Mucosa of gallbladder (tissue), 1 donor: ENCODE measurements around the gene SMAD5. TPM values are rescaled to one million over a fixed set of nuclear protein-coding genes. Genes with fewer than 3 reads are reported as not detected.

Experiments
- DNase-seq: peaks from one replicate; pipeline ENCODE4 v3.0.0-alpha.2; 2020; ENCODE audit warnings: low spot score
- total RNA-seq: library from RNA; stranded (reverse); gene quantifications from one replicate; pipeline ENCODE4 v1.2.1, GENCODE V29; 2021
- donor health status: DM: no; HTN: no; CAD: no.

Gene SMAD5
- total RNA-seq, 1 donor from 2014 or later = 65.6 TPM

DNA sequence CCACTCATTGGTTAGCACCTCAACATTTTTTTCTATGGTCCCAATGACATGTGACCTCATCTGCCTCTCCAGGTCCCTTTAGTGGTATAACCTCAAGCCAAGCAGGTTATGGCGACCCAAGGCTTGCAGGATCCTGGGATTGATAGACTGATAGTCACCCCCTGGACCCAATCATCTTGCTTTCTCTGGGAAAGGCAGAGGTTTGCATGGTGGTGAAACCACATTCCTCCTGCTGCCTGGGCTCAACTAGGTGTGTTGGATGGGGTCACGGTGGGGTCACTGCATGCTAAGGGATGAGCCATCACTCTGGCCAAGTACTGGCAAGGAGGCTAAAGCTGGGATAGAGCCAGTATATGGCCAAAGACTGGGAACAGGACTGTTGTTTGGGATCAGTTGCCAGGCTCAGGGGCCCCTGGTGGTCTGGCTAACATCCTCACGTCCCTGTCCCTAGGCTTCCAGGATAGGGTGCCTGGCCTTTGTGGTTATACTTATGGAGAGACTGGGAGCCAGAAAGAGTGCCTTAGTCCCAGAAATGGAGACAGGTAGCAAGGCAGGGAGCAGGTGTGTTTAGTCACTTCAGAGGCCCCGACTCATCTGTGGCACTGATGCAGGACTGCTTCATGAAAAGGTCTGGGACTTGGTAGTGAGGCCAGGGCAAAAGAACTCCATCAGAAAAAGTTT is 65.0 kb downstream of the SMAD5 start:
- DNase-seq = no peak

DNA sequence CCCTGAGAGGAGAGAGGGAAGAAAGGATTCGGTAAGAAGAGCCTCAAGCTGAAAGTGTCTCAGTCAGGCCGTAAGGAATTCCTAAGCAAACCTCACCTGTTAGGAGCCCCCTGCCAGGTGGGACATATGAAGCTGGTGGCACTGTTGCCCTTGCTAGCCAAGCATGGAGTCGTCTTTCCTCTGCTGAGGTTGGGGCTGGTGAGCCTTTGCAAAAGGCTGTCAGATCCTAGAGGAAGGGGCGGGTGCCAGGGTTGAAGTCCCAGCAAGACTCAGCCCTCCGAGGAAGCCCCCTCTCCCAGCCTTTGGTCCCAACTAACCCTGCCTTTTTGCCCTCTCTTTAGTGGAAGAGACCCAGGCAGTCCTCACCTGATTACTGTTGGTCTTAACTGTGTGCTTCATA is 65.8 kb downstream of the SMAD5 start:
- no peak for DNase-seq

DNA sequence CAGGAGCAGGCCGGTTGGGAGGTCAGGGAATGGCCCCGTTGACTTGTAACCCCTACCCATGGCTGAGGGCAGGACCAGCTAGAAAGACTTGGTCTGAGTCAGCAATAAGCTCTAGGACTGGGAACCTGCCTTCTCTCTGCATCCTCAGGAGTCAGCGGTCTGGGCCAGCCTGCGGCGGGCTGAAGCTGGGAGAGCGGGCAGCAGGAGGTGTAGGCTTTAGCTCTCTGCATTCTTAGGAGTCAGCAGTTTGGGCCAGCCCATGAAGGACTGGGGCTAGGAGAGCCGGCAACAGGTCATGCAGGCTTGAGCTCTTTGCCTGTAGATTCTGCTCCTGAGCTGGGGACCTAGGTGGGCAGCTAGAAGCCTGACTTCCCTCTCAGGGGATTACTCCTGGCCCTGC is 66.8 kb downstream of the SMAD5 start:
- no peak for DNase-seq

DNA sequence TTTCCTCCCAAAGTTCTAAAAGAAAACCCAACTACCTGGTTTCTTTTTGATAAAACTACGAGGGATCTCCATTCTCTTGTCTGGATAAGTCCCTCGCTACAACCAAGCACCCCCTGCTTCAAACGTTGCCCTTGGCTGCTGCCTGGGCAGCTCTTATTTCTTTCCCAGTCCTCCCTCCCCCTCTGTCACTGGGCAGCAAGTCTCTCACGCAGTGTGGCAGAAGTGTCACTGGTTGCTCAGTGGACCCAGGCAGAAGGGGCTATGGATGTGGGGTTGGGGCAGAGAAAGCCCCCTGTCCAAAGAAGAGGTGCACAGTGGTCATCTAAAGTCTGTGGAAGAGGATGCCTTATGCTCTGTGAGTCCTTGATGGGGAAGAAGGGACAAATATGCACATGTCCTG is 67.5 kb downstream of the SMAD5 start:
- no peak for DNase-seq

DNA sequence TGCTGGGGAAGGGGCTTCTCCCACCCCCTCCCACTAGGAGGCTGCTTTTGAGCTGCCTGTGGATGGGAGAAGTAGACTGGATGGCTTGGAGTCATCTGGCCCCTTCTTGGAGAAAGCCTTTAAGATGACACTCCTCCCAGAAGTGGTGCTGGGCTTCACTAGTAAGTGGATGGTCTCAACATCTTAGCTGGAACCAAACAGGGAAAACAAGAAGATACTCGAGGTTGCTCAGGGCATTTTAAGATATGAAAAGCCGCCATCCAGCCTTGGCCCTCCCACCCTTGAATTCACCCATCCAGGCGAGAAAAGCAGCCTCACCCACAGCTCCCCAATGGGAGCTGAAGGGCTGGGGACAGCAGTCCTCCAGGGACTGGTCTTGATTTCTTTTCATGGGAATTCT is 68.1 kb downstream of the SMAD5 start:
- DNase-seq = no peak

DNA sequence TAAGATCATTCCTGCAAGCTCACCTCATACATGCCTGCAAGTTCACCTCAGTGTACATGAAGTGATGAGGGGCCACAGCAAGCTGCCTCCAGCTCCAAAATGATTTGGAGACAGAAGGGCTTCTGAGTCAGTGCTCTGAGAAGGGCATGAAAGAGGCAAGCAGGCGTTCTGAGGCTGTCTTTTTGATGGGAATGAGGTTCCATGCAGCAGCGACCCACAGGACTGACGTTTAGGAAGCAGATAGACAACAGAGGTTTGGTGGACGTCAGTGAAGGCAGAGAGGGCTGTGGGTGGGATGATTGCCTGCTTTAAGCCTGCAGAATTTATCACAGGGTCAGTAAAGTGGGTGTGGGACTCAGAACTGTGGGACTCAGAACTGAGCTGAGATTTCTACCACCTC is 69.2 kb downstream of the SMAD5 start:
- no peak for DNase-seq

DNA sequence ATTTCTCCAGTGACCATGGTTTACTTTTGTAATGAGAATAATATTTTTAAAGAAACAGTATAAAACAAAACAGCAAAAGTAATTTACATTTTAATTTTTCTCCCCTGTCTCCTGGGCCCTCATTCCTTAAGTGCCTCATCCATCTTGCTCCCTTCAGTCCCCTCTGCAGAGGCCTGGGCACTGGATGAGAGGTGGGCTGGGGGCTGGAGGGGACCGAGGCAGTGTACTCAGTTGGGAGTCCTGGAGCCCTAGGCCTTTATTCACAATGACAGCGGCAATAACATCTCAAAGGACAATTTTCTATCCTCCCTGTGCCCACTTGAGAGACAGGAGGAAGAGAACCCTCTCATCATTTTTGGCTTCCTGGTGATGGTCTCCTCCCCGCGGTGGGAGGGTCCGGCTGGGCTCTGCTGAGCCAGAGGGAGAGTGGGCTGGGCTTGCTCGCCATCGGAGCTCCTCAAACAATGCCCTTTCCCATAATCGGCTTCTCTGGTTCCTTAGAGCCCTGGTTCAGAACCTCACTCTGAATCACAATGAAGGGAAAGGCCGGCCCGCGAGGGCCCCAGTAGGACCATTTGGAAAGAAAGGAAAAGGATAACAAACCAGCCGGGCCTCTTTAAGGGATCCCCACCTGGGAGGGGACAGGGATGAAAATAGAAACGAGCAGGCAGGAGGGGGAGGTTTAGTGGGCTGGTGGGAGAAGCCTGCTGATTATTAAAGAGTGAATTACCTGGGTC is 70.0 kb downstream of the SMAD5 start:
- no peak for DNase-seq

DNA sequence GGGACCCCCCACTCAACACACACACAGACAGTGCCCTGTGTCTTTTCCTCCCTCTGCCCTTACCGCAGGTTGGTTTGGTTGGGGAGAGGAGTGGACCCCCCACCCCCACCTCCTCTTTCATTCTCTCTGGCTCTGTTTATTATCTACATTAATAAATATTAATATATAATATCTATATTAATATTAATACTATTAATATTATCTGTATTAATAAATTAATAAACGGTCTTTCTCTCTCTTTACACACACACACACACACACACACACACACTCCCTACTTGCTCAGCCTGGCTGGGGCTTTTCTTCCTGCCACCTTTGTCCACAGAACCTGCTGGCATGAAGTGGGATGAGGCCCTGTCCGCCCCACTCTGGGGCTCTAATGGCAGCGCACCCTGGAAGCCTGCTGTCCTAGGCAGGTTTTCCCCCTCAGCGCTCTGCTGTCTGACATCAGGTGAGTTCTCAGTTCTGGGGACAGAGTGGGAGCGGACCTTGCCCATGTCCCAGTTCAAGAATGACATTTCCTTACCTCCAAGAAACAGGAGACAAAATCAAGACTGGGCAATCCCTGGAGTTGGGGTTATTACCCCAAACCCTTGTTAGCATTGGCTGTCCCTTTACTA is 70.8 kb downstream of the SMAD5 start:
- DNase-seq = no peak

DNA sequence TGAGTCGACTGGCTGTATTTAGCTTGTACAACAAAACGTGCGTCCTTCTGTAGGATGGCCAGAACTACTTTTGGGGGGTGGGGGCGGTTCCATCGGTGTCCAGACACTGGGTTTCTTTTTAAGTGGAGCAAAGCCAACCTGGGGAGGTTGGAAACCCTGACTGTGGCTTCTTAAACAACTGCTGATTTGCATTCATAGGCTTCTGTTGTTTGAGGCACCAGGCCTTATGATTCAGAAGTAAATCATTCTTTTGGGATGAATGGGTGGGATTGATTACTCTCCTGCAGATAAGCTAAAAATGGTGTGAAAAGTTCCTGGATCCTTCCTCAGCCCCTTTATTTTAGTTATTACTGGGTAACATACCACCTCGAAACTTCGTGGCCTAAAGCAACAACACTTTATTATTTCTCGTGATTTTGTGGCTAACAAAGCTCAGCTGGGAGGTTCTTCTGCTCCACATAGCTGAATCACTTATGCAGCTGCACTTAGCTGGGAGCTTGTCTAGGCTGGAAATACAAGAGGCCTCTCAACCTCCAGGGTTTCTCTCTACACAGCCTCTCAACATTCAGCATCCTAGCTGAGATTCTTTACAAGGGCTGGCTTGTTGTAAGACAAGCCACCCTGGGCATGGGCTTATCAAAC is 72.5 kb downstream of the SMAD5 start:
- DNase-seq = no peak

DNA sequence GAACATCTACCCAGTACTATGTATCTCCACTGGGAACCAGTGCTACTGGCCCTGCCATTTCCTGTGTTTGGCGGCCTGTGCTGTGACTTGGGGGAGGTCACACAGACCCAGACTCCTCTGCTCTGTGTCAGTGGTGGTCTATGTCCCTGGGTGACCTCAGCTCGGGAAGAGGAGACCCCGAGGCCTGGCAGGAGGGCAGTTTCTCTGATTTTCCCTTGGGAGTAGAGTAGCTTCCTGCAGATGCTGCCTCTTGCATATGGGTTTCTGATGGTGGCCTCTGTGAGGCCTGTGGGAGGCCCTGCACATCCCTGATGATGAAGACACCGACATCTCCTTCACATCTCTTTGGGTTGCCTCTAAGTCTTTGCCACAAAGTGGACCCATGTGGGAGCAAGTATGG is 73.3 kb downstream of the SMAD5 start:
- DNase-seq = no peak

DNA sequence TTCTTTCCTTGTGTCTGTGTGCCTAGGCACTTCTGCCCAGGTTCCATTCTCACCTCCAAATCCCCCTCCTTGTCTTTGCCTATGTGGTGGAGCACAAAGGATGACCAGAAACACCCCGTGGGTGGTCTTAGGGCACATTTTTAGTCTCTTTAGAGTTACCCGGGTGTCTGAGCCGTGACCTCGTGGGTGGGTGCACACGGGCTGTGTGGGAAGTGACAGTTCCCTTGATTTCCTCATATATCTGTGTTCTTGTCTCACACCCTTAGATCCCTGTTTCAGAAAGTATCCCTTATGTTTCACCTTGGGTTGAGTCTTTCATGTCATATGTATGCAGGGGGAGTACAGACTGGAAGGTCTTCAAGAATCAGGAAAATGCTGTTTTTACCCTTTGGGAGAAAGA is 73.7 kb downstream of the SMAD5 start:
- no peak for DNase-seq

DNA sequence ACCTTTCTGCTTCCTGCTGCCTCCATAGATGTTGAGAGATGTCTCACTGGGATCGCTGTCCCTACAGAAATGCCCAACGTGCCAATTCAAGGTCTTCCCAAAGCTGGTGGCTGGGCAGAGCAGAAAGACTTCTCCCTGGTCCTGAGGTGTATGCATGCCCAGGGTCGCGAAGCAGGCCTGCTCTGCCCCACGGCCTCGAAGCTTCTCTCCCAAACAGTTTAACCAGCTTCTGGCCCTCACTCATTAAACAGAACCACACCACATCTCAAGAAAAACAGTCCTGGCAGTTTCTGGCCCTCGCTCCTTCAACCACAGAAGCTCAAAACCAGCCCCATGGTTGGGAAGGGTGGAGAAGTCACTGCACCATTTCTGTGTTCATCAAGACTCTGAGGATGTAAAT is 75.0 kb downstream of the SMAD5 start:
- no peak for DNase-seq

DNA sequence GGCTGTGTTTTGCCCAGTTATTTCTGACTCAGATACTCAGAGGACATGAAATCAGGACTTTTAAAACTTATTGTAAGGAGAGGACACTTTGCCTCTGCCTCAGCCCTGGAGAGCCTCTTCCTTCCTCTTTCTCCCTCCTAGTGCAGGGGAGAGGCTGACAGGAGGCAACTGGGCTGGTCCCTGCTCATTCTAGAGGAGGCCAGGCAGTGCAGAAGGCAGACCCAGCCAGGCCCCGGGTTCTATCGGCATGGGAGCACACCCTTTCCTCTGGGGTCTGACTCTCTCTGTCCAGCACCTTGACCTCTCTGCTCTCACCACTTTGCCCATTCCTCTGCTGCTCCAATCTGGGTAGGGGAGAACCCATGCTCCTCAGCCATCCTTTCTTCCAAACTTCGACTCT is 76.3 kb downstream of the SMAD5 start:
- no peak for DNase-seq

DNA sequence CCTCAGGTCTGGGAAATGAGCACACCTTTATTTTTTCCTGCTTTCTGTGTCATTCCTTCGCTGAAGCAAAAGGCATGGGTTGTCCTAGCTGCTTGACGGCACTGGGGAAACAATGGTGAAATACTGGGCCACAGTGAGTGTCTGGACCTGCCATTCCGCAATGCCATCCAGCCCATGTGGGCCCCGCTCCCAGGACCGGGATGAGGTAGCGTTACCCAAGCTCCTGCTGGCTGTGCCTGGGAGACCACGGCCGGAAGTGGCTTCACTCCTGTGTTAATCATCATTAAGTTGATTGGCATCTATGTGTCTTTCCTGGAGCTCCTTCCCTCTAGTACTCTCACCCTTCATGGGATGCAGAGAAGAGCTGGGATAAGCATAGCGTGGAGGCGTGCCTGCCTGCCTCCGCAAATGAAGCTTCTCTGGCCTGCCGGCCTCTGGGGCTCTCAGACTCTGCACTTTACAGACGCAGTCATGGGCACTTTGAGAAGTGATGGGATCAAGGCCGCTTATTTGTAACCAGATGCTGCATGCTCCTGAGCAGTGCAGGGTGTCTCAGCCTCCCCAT is 76.8 kb downstream of the SMAD5 start:
- no peak for DNase-seq

DNA sequence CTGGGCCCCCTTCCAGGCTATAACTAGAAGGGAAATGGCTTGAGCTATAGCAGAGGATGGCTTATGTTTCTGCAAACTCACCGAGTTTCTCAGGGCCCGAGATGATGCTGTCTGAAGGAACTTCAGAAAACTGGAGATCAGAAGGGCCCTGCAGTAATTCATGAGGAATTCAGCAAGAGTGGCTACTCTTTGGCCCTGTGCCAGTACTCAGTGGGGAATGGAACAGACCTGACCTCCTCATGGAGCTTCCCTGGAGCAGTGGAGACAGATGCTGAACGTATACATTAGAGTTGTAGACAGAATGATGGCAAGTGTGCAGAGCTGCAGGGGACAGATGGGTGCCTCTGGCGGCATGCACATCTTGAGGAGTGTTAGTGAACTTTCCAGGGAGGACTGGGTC is 77.6 kb downstream of the SMAD5 start:
- DNase-seq = no peak

DNA sequence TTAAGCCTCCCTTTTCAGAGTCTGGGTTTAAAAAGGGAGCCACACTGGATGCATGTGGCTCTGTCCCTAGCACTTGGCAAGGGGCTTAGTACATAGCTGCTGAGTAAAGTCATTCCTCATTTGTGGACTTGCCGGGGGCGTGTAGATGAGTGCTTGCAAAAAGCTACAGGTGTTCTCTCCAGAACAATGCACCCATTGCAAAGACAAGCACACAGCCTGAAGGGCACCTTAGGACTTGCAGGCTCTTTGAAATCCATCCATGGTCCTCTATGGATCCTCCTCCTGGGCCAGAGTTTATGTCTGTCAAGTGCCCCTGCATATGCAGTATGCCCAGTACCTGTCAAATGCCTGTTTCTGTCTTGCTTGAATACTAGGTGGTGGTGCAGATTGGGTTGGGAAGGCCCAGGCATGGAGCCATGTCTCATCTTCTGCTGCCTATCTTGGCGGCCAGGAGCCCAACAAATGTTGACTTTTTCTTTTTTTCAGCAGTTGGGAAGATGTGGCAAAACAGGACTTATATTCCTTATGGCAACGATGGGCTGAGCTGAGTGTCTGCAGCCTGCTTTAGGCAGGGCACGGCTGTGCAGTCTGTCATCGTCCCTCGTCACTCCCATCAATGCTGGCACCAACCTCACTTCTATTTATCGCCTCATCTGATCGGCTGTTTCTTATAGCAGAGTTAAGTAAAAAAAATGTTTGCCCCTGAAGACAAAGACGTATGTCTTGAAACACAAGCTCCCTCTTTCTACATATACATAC is 78.8 kb downstream of the SMAD5 start:
- DNase-seq = no peak

DNA sequence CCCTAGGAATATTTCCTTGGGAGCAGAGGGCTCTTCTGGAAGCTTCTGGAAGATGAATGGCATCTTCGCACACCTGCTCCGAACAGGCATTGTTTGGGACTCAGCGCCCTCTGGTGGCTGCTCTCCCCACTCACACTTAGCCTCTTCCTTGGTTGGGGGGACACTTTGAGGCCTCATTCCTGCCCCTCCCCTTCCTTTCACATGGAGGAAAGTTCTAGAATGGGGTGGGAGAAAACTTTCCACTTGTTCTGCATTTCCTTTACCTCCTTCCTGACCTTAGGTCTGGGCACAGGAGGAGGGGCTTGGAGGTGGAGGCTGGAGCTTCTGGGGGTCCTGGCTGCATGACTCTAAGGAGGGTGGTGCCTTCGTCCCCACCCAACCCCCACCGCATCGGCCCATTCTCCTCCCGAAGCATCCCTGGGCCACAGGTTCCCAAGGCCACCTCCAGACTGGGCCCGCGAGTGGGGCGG is 79.6 kb downstream of the SMAD5 start:
- peak; percentile 68 for DNase-seq

DNA sequence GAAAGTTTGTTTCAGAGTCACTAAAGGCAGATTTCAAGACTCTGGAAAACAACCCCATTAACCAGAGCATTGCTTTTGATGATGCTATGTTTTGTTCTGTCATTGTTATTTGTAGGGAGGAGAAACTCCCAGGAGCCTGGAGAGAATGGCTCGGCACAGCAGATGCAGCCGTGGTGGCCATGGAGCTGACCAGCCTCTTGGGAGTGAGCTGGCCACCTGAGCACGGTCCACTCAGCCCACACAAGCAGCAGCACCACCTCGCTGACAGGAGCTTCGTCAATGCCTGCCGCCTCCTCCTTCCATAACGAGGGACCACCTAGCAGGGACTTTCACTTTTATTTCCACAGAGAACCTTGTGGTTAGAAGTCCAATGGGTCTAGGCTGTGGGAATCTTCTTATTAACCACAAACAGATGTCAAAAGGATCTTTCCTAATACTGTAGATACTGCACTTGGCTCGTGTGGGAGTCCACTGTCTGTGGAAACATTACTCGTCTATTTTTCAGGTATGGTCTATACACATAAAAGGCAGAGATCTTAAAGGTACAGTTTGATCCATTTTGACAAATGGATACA is 81.4 kb downstream of the SMAD5 start:
- no peak for DNase-seq

DNA sequence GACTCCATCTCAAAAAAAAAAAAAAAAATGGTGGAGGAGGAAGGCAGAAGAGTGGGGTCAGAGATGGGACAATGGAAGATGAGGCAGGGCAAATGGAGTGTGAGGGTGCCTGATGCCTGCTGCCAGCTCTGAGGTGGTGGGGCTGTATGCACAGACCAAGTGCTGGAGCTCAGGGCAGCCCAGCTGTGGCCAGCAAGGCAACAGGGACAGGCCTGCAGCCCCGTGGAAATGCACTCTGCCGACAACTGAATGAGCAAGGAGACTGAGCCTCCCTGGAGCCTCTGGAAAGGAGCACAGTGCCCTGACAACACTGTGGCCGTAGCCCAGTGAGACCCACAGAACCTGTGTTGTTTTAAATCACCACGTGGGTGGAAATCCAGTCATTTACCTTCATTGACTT is 83.2 kb downstream of the SMAD5 start:
- DNase-seq = no peak

DNA sequence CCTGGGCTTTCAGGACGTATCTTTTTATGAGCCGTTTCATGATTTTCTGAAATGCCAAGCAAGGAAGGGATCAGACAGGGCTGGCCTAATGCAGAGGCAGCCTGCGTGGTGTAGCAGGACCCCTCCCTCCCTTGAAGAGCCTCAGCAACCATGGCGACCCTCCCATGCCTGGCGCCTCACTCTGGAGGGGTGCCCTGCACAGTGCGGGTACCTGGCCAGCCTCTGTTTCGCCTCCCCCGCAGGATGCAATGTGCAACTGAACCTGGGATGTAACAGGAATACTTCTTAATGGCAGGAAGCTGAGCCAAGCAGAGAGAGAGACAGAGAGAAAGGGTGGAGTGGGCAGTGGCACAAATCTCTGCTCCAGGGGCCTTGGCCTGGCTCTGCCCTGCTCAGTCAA is 83.6 kb downstream of the SMAD5 start:
- DNase-seq = no peak

DNA sequence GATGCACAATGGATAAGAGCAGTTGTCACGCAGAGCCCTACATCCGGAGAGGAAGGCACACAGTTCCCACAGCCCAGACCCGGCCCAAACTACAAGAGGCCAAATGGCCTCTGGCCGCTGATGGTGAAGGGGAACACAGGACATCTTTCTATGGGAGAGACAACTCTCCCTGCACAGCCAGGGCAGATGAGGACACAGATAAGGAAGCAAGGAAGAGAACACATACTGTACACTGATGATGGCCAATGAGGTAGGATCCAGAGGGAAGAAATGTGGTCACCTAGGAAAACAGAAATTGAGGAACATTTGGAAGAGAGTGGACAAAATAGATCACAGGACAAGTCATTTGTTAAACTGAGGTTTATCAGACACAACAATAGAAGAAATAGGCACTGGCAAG is 88.7 kb downstream of the SMAD5 start:
- DNase-seq = no peak
